ENCODE measurements around the gene TMEM190. TPM values are rescaled to one million over a fixed set of nuclear protein-coding genes. Genes with fewer than 3 reads are reported as not detected.

The TMEM190 gene
- not detected in 2 replicates for total RNA-seq (2014; rRNA removed)
- polyA plus RNA-seq (2012), result not detected

DNA sequence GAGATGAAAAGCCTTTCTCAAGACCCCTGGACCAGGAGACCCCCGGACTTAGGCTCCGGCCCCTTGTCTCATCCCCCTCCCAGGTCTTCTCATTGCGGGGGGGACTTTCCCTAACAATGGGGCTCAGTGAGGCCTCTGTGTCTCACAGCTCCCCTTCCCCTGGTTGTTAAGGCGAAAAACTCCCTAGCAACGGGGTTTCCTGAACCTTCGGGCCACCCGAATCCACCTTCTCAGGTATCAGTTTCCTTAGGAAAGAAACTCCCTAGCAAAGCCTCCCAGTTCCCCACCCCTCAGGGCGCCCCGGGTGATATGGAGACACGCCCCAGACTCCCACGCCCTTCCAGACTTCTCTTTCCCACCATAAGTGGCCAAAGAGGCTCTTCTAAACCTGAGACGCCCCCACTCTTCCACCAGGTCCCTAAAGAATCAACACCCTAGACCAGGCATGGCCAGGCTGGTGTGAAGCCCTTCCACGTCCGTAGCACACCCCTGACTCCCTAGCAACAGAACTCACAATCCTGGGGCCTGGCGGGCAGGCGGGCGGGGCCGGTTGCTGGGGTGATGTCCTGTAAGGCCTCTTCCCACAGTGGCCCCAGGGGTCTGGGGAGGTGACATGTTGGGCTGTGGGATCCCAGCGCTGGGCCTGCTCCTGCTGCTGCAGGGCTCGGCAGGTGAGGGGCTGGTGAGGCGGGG, at the start of gene TMEM190:
TMEM190 (plus strand) TSS at position 586 of the 693 bp plus-strand sequence; CDS start at position 614, 28 bp downstream.
- no peak for DNase-seq (ENCODE audit: low read depth)

- peak; percentile 38 for DNase-seq (ENCODE audit: low read depth)
Observed at GRCh38 chr19:55328774-55329318, 47.8 kb upstream of the TMEM190 start.

DNA sequence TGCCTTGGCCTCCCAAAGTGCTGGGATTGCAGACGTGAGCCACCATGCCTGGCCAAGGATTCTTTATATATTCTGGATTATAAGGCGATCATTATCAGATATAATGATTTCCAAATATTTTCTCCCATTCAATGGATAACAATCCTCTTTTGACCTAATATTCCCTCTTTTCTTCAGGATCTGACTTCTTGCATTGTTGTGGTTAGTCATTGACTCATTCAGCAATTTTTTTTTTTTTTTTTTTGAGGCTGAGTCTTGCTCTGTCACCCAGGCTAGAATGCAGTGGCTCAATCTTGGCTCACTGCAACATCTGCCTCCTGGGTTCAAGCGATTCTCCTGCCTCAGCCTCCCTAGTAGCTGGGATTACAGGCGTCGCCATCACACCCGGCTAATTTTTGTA, 46.8 kb upstream of the TMEM190 start:
- DNase-seq (ENCODE audit: low read depth), result peak; percentile 52

GRCh38 chr19:55333870-55334269, 42.8 kb upstream of the TMEM190 start:
- DNase-seq (ENCODE audit: low read depth), result no peak

GRCh38 chr19:55336101-55336500, 40.5 kb upstream of the TMEM190 start:
- peak; percentile 51 for DNase-seq (ENCODE audit: low read depth)

DNA sequence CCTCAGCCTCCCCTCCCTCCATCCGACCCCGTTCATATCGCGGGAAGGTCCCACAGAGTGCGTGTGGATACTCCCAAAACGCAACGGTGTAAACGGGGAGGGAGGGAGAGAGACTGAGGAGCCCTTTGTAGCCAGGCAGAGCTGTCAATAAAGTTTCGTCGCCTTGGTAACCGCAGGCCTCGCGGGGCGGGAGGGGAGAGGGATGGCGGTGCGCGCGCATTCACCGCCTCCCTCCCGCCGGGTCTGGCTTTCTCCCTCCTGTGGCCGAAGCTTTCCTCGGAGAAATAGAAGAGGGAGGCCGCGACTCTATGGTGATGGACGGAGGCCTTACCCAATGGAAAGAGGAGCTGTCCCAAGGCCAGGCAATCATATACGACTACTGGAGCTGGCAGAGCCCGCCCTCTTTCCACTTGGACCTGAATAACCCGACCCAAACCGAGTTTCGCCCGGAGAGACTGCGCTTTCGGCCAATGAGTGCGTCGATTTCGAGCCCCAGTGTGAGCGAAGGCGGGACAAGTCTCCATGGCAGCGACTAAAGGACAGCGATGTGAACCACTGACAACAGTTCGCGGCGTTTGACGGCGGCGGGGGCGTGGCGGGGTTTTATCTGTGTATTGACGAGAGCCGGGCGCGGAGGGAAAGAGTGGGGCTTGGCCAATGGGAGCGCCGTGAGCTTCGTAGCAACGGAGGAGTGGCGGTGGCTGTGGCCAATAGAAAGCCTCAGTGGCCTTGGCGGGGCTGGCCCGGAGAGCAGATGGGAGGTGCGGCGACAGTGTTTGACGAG, 37.3 kb upstream of the TMEM190 start, which contains the start of gene KMT5C:
KMT5C (plus strand) TSS at position 772 of the 784 bp plus-strand sequence. CDS start 2,061 bp downstream, outside the sequence.
- DNase-seq (ENCODE audit: low read depth), result peak; percentile 100

DNA sequence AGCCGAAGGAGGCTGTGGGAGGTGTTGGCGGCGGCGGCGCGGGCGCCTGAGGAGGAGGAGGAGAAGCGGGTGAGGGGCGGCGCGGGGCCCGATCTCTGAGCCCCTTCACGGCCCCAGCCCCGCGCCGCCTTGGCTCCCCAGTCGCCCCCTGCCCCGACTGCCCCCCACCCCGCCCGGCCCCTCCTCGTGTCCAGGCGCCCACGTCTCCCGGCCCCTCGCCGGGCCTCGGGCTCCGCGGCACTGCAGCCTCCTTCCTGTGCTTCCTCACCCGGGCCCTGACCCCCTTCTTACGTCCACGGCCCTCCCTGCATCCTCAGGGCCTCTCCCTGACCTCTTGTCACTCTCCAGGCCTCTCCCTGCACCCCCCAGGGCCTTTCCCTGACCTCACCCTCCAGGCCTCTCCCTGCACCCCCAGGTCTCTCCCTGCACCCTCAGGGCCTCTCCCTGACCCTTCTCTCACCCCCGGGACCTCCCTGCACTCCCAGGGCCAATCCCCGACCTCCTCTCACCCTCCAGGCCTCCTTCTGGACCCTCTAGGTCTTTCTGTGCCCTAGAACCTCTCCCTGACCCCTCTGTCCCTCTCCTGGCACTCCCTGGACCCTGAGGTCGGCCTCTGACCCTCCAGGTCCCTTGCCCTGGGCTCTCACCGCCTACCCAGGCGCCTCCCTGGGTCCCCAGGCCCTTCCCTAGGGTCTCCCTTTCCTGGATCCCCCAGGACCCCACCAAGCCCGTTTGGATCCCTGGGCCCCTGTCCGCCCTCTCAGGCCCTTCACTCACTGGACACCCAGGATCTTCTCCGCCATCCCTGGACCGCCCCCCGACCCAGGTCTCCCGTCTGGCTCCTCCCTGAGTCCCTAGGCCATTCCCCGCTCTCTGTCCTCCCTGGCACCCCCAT, 36.5 kb upstream of the TMEM190 start:
- no peak for DNase-seq (ENCODE audit: low read depth)

GRCh38 chr19:55340784-55341147, 35.9 kb upstream of the TMEM190 start:
- DNase-seq (ENCODE audit: low read depth), result no peak

GRCh38 chr19:55341171-55341588, 35.4 kb upstream of the TMEM190 start:
- DNase-seq (ENCODE audit: low read depth), result peak; percentile 73

DNA sequence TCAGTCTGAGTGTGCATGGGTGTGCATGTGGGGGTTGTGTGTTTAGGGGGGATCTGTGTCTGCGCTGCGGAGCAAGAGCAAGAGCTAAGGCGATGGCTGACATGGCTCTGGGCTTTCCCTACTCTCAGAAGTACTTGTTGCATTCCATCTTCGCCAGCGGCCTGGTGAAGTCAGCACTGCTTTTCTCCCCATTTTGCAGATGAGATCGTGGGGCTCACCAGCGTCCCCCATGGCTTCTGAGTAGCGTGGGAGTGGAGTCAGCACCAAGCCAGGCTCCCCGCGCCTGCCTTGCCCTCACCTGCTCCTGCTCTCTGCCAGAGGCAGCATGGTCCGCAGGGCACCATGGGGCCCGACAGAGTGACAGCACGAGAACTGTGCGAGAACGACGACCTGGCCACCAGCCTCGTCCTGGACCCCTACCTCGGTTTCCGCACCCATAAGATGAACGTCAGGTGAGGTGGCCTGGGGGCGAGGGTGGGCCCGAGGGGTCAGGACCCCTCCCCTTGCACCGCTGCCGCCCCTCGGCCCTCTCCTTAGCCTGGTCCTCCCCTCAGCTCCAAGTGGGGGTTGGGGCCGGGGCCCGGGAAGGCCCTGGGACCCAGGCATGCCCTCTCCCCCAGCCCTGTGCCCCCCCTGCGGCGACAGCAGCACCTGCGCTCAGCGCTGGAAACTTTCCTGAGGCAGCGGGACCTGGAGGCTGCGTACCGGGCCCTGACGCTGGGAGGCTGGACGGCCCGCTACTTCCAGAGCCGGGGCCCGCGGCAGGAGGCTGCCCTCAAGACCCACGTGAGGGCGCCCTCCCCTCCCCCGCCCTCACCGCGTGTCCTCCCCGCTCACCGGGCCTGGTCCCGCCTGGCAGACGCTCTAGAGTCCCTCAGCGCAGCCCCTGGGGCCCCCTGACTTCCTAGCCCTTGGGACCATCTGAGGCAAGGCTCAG, 34.8 kb upstream of the TMEM190 start:
- DNase-seq (ENCODE audit: low read depth), result no peak

GRCh38 chr19:55344444-55344843, 32.2 kb upstream of the TMEM190 start:
- peak; percentile 90 for DNase-seq (ENCODE audit: low read depth)

- DNase-seq (ENCODE audit: low read depth), result no peak
Observed at GRCh38 chr19:55345101-55345817, 31.4 kb upstream of the TMEM190 start.

DNA sequence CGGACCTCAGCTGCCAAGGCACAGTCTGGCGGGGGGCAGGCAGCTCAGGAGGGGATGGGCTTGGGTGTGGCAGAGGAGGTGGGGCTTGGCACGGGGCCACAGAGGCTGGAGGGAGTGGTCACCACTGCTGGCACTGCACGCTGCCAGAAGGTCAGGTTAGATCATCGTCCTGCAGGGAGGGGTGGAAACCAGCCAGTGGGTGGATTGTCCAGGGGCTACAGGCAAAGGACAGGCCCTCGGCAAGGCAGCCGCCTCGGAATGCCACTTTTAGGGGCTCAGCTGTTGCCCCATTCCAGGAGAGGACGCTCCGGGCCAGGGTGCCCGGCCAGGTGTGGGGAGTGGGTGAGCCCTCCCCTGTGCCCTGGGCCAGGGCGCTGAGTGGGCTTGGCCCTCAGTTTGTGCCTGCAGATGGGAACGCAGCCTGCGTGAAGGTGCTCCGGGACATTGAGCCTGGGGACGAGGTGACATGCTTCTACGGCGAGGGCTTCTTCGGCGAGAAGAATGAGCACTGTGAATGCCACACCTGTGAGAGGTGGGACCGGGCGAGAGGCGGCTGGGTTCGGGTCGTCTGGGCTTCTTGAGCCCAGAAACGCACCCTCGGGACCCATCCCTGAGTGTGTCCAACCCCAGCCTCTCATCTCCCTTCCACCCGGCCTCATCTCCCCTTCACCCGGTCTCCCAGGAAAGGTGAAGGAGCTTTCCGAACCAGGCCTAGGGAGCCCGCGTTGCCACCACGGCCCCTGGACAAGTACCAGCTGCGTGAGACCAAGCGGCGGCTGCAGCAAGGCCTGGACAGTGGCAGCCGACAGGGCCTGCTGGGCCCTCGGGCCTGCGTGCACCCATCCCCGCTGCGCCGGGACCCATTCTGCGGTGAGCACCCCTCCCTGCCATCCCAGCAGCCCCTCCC, 30.6 kb upstream of the TMEM190 start:
- peak; percentile 45 for DNase-seq (ENCODE audit: low read depth)

- DNase-seq (ENCODE audit: low read depth), result no peak
Observed at GRCh38 chr19:55346725-55347441, 29.7 kb upstream of the TMEM190 start.

- no peak for DNase-seq (ENCODE audit: low read depth)
Observed at GRCh38 chr19:55347442-55348009, 29.1 kb upstream of the TMEM190 start.

GRCh38 chr19:55348317-55349034, 28.1 kb upstream of the TMEM190 start:
- no peak for DNase-seq (ENCODE audit: low read depth)
